OCI-LY1 (cell line): ENCODE measurements around the gene CFAP53.

Source experiments
- CTCF ChIP-seq: fragments of 200-600 bp; sonication (generic), shearing (Covaris generic); IDR thresholded peaks from 2 replicates; pipeline ENCODE4 v1.5.1; 2017; ENCODE audit warnings: mild to moderate bottlenecking, antibody characterized with exemption, low read length, moderate library complexity, mixed read lengths
- EZH2 ChIP-seq: fragments of 200-600 bp; sonication (generic), shearing (Covaris generic); IDR thresholded peaks from 2 replicates; pipeline ENCODE4 v1.8.0; 2017; ENCODE audit warnings: borderline replicate concordance, mixed run types, mild to moderate bottlenecking, antibody characterized with exemption, low read length, moderate library complexity, mixed read lengths

- TF ChIP-seq CTCF: no peak
- TF ChIP-seq EZH2: no peak
Observed at GRCh38 chr18:50182511-50182910, 83.8 kb downstream of the CFAP53 start.
